ENCODE results near the gene SH3BP5. TPM values are rescaled to one million over a fixed set of nuclear protein-coding genes. Genes with fewer than 3 reads are reported as not detected.

Gene SH3BP5
- total RNA-seq, 4 donors from 2014 or later: 99.0 to 113 (median 105) TPM

- peaks cover 0 to 88% (median 44%) of the 10 kb centered on the region in 4 donors for H3K4me1 ChIP-seq
- 62 to 68% methylated on average over 4 of the region's 4 CpGs for WGBS, 2 donors
- no peak for DNase-seq (ENCODE audit: low spot score in 2 of 2)
- peaks cover 0 to 23% (median 0%) of the 10 kb centered on the region in 3 donors for H3K36me3 ChIP-seq
- TF ChIP-seq POLR2A (IDR thresholded peaks at IDR 0.05) (no peak), CTCF (IDR thresholded peaks at IDR 0.05) (no peak), EP300 (IDR thresholded peaks at IDR 0.05) (no peak)
- no peaks in the 10 kb centered on the region for H3K9me3 ChIP-seq
- H3K4me3 ChIP-seq: no peak overlapping the region
- H3K27me3 ChIP-seq: no peaks in the 10 kb centered on the region
- peak overlapping the region in 3 of 4 donors; percentile 52 to 95 (median 94) for H3K27ac ChIP-seq
These were observed 34.6 kb downstream of the SH3BP5 start for GRCh38 chr3:15297608-15298350.

GRCh38 chr3:15295506-15295905 lies 36.9 kb downstream of the SH3BP5 start:
- DNase-seq (ENCODE audit: low spot score in 2 of 2): peak in 1 of 2 donors; percentile 80
- Histone ChIP-seq H3K27me3 (no peaks in the 10 kb centered on the region), H3K9me3 (no peaks in the 10 kb centered on the region), H3K36me3 (peaks cover 0 to 1% (median 0%) of the 10 kb centered on the region in 3 donors), H3K4me3 (no peak overlapping the region), H3K27ac (peak overlapping the region; percentile 16 to 95 (median 86)), H3K4me1 (peaks cover 0 to 97% (median 58%) of the 10 kb centered on the region in 4 donors)
- WGBS, 2 donors: 25 to 34% methylated on average over 6 of the region's 6 CpGs
- peak; percentile 77 to 97 for TF ChIP-seq EP300 (IDR thresholded peaks at IDR 0.05)
- TF ChIP-seq CTCF (IDR thresholded peaks at IDR 0.05): no peak
- no peak for TF ChIP-seq POLR2A (IDR thresholded peaks at IDR 0.05)

GRCh38 chr3:15294929-15295328 lies 37.5 kb downstream of the SH3BP5 start:
- Histone ChIP-seq H3K4me1 (peaks cover 0 to 97% (median 56%) of the 10 kb centered on the region in 4 donors), H3K27ac (peak overlapping the region; percentile 6 to 95 (median 86)), H3K9me3 (no peaks in the 10 kb centered on the region), H3K27me3 (no peaks in the 10 kb centered on the region), H3K36me3 (no peaks in the 10 kb centered on the region), H3K4me3 (no peak overlapping the region)
- TF ChIP-seq CTCF (IDR thresholded peaks at IDR 0.05) (no peak), POLR2A (IDR thresholded peaks at IDR 0.05) (peak in 1 of 2 donors; percentile 5), EP300 (IDR thresholded peaks at IDR 0.05) (peak in 1 of 2 donors; percentile 32)
- 76% methylated on average over 5 of the region's 5 CpGs for WGBS, 2 donors
- peak in 1 of 2 donors; percentile 50 for DNase-seq (ENCODE audit: low spot score in 2 of 2)

GRCh38 chr3:15292765-15293522 lies 39.4 kb downstream of the SH3BP5 start:
- Histone ChIP-seq H3K27ac (peak overlapping the region; percentile 78 to 95 (median 88)), H3K4me1 (peaks cover 0 to 99% (median 64%) of the 10 kb centered on the region in 4 donors), H3K36me3 (no peaks in the 10 kb centered on the region), H3K9me3 (no peaks in the 10 kb centered on the region), H3K27me3 (no peaks in the 10 kb centered on the region), H3K4me3 (no peak overlapping the region)
- DNase-seq (ENCODE audit: low spot score in 2 of 2): peak in 1 of 2 donors; percentile 63
- peak; percentile 96 to 98 for TF ChIP-seq EP300 (IDR thresholded peaks at IDR 0.05)
- TF ChIP-seq POLR2A (IDR thresholded peaks at IDR 0.05): peak in 1 of 2 donors; percentile 15
- no peak for TF ChIP-seq CTCF (IDR thresholded peaks at IDR 0.05)
- 17 to 24% methylated on average over 13 of the region's 13 CpGs for WGBS, 2 donors

All from tibial nerve (tissue), 4 donors.